Breast epithelium (tissue), 4 donors: Measurements from ENCODE around the gene OXSR1. TPM values are rescaled to one million over a fixed set of nuclear protein-coding genes. Genes with fewer than 3 reads are reported as not detected.

ENCODE experiments used
- DNase-seq, 2 donors: peaks; one replicate each; pipeline ENCODE4 v3.0.0-alpha.2; 2019; ENCODE audit warnings: low spot score in 2 of 2
- H3K27ac ChIP-seq, 2 donors: fragments of 200-600 bp; sonication (generic) in 1 of 2; one replicate each; pipeline ENCODE4 v1.5.1; 2016 to 2019; ENCODE audit warnings: mild to moderate bottlenecking in 1 of 2
- H3K27me3 ChIP-seq, 2 donors: fragments of 200-600 bp; sonication (generic) in 1 of 2; one replicate each; pipeline versions ENCODE4 v1.5.1 to v1.6.0; 2017 to 2019; ENCODE audit warnings: control low read depth in 1 of 2, mild to moderate bottlenecking in 1 of 2
- H3K36me3 ChIP-seq: fragments of 200-600 bp; one replicate; pipeline ENCODE4 v1.5.1; 2019
- H3K4me1 ChIP-seq, 2 donors: fragments of 200-600 bp; sonication (generic); one replicate each; pipeline ENCODE4 v1.5.1; 2016 to 2019; ENCODE audit warnings: control low read depth in 1 of 2
- H3K4me3 ChIP-seq, 3 donors: fragments of 200-600 bp; sonication (generic); 1 replicate in 2 of 3; 2 replicates in 1 of 3; pipeline ENCODE4 v1.5.1; 2016 to 2019; ENCODE audit warnings: mild to moderate bottlenecking in 3 of 3, moderate library complexity in 2 of 3
- H3K9me3 ChIP-seq, 2 donors: fragments of 200-600 bp; sonication (generic) in 1 of 2; one replicate each; pipeline ENCODE4 v1.5.1; 2016 to 2019; ENCODE audit warnings: control low read depth in 1 of 2
- CTCF ChIP-seq, 3 donors: fragments of 450-650 bp; IDR thresholded peaks; one replicate each; pipeline ENCODE4 v1.5.1; 2016 to 2017; ENCODE audit warnings: antibody characterized with exemption in 3 of 3, mild to moderate bottlenecking in 3 of 3, moderate library complexity in 3 of 3
- POLR2A ChIP-seq: fragments of 450-650 bp; IDR thresholded peaks from one replicate; pipeline ENCODE4 v1.6.1; 2016; ENCODE audit warnings: antibody characterized with exemption, mild to moderate bottlenecking, moderate library complexity
- POLR2AphosphoS5 ChIP-seq, 3 donors: sonication (generic); formaldehyde crosslinking; IDR thresholded peaks; one replicate each; pipeline ENCODE4 v1.6.1; 2017; ENCODE audit warnings: antibody characterized with exemption in 3 of 3
- intact Hi-C: fragments of 100-400 bp; cut with DNase I; formaldehyde crosslinking; loops from one replicate; pipeline ENCODE4 v1.15.1; 2023; ENCODE audit warnings: low total_unique reads
- total RNA-seq, 3 donors: library from RNA; depleted of rRNA; stranded (reverse); fragments of >200 nt; gene quantifications; one replicate each; pipeline ENCODE4 v1.1.0, GENCODE V29; 2016

OXSR1 gene
- total RNA-seq, 3 donors from 2014 or later, result 29.0 to 41.6 (median 33.1) TPM

GRCh38 chr3:38117748-38118420 lies 47.5 kb upstream of the OXSR1 start:
- intact Hi-C loops, result no loop called here
- no peak overlapping the region for H3K27ac ChIP-seq
- H3K4me3 ChIP-seq, result no peak overlapping the region
- no peaks in the 10 kb centered on the region for H3K36me3 ChIP-seq
- no peaks in the 10 kb centered on the region for H3K27me3 ChIP-seq
- H3K4me1 ChIP-seq, result no peaks in the 10 kb centered on the region
- H3K9me3 ChIP-seq, result no peaks in the 10 kb centered on the region
- DNase-seq, result peak; percentile 30 to 72
- peak; percentile 59 to 73 (median 65) for TF ChIP-seq CTCF (IDR thresholded peaks at IDR 0.05)
- no peak for TF ChIP-seq POLR2A

- no peaks in the 10 kb centered on the region for H3K27me3 ChIP-seq
- no peak overlapping the region for H3K4me3 ChIP-seq
- TF ChIP-seq POLR2A, result no peak
- no peak for TF ChIP-seq POLR2AphosphoS5 (IDR thresholded peaks at IDR 0.05)
- TF ChIP-seq CTCF (IDR thresholded peaks at IDR 0.05), result no peak
- intact Hi-C loops, result no loop called here
- H3K36me3 ChIP-seq, result no peaks in the 10 kb centered on the region
- H3K4me1 ChIP-seq, result no peaks in the 10 kb centered on the region
- DNase-seq, result no peak
- no peaks in the 10 kb centered on the region for H3K9me3 ChIP-seq
- H3K27ac ChIP-seq, result no peak overlapping the region
Measured at GRCh38 chr3:38118421-38119247, 46.7 kb upstream of the OXSR1 start.

- no peak for TF ChIP-seq POLR2A
- no peak for TF ChIP-seq CTCF (IDR thresholded peaks at IDR 0.05)
- no peak for TF ChIP-seq POLR2AphosphoS5 (IDR thresholded peaks at IDR 0.05)
- no peak for DNase-seq
- intact Hi-C loops, result no loop called here
- Histone ChIP-seq H3K27ac (no peak overlapping the region), H3K27me3 (no peaks in the 10 kb centered on the region), H3K4me3 (no peak overlapping the region), H3K36me3 (no peaks in the 10 kb centered on the region), H3K4me1 (no peaks in the 10 kb centered on the region), H3K9me3 (no peaks in the 10 kb centered on the region)
Measured at GRCh38 chr3:38119248-38119544, 46.1 kb upstream of the OXSR1 start.

- H3K4me1 ChIP-seq, result no peaks in the 10 kb centered on the region
- no peak overlapping the region for H3K4me3 ChIP-seq
- H3K27ac ChIP-seq, result no peak overlapping the region
- TF ChIP-seq CTCF (IDR thresholded peaks at IDR 0.05), result no peak
- TF ChIP-seq POLR2AphosphoS5 (IDR thresholded peaks at IDR 0.05), result no peak
- no peak for TF ChIP-seq POLR2A
- H3K36me3 ChIP-seq, result no peaks in the 10 kb centered on the region
- DNase-seq, result peak in 1 of 2 donors; percentile 27
- H3K9me3 ChIP-seq, result no peaks in the 10 kb centered on the region
- H3K27me3 ChIP-seq, result no peaks in the 10 kb centered on the region
- intact Hi-C loops, result no loop called here
Measured at GRCh38 chr3:38119821-38120692, 45.3 kb upstream of the OXSR1 start.
